Activated CD8-positive, alpha-beta memory T cell treated with anti-CD3 and anti-CD28 coated beads, Interleukin-2, amount 50 U/mL, for 48 hours (primary cell): ENCODE measurements around the gene FAM219A.

Experiments used
- DNase-seq: peaks from one replicate; pipeline ENCODE4 v3.0.0-alpha.2; 2020

FAM219A gene, protein sequence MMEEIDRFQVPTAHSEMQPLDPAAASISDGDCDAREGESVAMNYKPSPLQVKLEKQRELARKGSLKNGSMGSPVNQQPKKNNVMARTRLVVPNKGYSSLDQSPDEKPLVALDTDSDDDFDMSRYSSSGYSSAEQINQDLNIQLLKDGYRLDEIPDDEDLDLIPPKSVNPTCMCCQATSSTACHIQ

DNA sequence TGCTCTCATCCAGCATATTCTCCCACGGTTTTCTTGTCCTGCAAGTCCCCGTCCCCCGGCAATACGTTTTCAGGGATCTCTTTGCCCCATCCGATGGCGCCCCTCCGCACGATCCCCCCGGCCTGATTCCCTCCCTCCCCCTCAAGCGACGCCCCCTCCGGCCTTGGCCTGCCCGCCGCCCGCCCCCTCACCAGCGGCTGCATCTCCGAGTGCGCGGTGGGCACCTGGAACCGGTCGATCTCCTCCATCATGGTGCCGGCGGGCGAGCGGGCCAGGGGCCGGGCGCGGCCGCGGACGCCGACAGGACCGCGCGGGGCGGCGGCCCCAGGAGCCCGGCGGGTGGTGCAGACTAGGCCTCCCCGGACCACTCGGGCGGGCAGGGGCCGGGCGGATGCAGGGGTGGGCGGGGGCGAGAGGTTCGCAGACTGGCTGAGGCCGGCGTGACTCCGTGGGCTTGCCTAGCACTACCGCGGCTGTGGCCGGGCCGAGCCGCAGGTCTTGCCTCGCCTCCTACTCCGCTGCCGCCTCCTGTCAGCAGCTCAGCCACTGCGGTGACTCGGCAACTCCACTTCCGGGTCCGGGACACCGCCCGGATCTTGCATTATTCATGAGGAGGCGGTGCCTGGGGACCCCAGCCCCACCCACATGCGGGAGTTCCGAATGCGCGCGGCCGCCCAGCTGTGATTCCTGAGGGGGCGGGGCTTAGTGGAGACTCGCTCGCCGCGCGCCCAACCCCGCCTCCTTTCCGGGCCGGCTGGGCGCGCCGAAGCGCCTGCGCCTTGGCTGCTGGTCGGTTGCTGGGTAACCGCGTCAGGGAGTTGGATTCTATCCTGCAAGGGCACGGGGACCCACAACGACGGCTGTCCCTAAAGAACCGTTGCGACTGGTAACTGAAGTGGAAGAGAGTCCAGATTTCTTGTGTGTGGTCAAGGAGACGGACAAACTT lies at the start of gene FAM219A, which contains the start of gene DNAI1:
Gene FAM219A (minus strand): TSS at position 558 of the 946 bp plus-strand sequence. CDS start 307 bp downstream, at position 251.
Gene DNAI1 (plus strand): TSS at position 793 of the 946 bp plus-strand sequence. CDS start 201 bp downstream, outside the sequence.
- DNase-seq: peak; percentile 99

DNA sequence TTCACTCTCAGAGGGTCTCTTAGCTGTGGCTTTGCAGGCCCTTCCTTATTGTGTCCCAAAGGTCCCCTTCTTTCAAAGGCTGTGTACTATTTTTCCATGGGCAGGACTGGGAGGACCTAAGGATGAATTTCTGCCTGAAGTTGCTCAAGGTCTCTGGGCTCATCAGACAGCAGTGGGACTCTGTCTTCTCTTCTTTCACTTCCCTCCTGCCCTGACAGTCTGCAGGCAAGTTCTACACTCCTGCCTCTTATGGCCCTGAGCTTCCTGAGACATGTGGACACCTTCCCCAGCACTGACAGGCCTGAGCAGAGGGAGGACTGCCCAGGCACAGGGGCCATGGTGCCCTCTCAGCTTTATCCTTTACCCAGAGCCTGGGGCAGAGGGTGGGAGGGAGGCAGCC lies 49.6 kb upstream of the FAM219A start:
- DNase-seq: peak; percentile 33

DNA sequence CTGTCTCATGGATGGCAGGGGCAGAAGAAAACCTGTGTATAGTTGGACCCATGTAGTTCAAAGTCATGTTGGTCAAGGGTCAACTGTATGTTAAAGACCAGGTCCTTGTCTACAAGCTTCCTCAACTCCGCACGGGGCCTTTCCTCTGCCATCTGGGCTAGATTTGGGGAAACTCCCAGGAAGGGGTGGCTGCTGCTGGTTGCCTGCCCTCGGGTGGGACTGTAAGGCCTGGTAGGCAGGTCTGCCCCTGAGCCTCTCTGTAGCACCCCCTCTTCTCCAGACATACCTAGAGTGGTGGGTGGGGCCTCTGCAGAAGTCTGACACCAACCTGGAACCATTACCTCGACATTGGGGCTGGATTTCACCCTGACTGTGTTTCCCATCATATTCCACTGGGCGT lies 49.2 kb upstream of the FAM219A start:
- DNase-seq: peak; percentile 40

DNA sequence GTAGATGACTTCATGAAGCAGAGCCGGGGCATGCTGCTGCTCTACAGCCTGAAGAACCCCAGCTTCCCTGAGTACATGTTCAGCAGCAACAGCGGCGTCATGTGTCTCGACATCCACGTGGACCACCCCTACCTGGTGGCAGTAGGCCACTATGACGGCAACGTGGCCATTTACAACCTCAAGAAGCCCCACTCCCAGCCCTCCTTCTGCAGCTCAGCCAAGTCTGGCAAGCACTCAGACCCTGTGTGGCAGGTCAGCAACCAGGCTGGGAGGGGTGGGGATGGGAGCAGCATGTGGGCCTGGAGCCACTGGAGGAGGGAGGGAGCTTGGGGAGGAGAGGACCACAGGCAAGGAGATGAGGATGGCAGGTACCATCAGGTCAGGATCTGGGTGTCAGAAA lies 48.3 kb upstream of the FAM219A start:
- peak; percentile 37 for DNase-seq

DNA sequence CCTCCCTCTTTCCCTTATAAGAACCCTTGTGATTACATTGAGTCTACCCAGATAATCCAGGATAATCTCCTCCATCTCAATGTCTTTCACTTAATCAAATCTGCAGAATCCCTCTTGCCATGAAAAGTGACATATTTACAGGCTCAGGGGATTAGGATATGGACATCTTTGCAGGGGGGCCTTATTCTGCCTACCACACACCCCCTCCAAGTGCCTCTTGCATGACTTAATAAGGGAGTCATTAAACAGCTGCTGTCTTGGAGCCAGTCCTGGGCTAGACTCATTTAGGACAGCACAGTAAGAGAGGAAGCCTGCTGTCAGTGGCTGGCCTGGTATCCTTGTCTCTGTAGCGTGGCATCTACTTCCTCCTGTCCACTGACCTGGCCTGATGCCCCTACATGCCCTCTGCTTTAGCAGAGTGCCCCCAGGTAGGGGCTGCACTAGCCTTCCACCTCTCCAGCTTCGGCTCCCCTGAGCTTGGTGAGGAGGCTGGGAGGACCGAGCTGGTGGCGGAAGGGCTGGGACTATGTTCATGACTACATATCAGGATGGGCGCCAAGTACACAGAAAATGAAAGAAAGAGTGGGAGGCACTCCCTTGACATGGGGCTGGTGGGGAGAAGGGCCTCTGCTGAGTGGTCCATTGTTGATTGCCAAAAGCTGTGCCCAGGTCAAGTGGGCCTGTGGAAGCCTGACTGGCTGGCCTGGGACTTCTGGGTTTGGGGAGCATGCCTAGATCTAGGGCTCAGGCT lies 47.2 kb upstream of the FAM219A start:
- DNase-seq: no peak

DNA sequence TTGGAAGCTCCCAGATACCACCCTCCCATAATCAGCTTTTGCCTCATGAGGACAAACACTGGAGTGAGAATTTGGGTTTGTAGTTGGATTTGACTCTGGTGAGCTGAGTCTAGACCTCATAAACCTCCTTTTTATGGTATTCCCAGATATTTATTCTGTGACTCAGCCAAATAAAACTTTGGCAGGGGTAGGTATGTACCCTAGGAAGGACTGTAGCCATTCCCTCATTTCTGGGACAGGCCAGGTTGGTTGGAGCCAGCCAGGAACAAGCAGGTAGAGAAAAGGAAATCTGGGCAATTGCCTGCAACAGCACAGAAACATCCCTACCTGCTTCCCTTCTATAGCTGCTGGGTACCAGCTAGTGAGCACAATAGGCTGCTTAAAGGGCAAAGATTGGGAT lies 45.0 kb upstream of the FAM219A start:
- no peak for DNase-seq

DNA sequence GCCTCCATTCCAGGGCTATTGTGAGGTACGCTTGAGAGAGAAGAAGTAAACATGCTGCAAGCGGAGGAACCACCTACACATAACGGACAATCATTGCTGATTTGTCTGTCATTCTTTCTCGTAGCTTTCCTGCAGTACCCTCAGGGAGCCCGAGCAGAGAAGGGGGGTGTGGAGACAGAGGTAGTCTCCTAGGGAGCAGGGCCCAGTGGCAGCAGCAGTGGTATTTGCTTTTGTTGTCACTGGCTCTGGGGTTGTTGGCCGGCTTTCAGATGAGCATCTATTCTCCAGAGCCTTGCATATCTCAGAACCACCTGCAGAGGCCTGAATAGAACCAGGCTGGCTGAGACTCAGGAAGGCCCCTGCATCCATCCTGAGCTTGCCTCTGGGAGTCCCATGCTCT lies 44.5 kb upstream of the FAM219A start:
- DNase-seq: no peak

DNA sequence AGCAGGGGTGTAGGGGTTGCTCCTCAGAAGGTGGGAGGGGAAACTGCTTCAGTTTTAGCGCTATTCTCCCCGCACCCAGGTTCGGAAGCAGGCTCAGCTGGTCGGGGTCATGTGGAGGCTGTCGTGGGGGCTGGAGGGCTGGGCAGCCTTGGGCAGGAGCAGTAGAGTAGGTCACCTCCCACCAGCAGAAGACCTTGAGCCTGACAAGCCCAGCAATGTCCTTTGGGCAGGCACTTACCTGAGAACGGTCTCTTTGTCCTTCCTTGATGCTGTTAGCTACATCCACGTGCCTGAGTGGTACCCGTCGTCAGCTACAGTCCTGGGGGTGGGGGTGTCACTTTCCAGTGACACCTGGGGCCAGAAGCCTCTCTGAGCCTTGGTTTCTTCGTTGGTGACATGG lies 44.1 kb upstream of the FAM219A start:
- DNase-seq: no peak

DNA sequence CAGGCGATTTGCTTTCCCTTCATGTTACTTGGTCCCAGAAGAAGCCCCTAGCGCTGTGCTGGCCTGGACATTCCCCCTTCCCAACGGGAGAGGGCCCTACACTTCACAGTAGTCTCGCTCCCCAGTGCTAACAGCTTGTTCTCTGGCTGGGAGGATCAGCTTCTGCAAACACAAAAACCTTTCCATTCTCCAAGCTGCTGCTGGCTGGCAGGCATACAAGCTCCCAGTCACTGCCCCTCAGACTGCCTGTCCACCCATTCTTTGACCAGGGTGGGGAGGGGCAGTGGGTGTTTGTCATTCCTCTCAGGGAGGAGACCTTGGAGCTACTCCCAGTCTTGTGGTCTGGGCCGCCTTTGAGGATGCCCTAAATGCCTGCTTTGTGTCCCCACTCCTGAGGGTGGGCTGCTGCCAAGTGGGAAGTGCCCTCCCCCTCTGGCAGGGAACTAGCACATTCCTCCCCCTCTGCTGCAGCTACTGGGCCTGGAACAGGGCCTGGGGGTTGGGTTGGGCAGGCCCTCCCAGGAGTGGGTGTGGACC lies 43.6 kb upstream of the FAM219A start:
- no peak for DNase-seq

DNA sequence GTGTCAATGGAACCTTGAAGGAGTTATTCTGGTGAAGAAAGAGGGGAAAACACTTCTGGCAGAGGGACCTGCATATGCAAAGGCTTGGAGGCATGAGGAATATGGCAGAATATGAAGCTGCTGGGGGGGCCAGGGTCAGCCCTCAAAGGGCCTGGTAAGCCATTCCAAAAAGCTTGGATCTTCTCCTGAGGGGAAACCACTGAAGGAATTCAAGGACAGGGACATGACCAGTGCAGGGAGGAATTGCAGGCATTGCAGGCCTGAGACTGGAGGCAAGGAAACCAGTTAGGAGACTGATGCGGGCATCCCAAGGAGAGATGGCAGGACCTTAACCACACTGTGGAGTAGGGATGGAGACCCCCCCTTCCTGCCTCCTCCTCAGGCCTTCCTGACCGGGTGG lies 43.0 kb upstream of the FAM219A start:
- no peak for DNase-seq

DNA sequence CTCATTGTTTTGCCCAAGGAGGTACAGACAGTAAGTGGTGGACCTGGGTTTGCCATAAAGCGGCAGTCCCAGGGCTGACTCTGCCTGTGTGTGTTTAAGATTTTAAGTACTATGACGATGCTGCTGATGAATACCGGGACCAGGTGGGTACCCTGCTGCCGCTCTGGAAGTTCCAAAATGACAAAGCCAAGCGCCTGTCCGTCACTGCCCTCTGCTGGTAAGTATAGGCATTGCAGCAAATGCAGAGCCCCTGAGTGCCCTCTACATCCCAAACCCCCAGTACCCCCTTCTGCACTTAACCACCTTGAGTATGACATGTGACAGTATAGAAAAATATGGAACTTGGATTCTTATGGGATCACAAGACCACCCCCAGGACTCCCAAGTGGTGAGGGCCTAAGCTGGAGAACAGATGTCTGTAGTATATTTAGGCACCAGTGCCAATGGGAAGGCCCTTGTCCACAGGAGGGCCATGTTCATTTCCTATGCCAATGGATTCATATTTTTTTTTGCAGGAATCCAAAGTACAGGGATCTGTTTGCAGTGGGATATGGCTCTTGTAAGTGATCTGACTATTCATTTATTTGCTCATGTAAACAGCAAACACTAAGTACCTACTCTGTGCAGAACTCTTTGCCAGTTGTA lies 42.4 kb upstream of the FAM219A start:
- peak; percentile 93 for DNase-seq

DNA sequence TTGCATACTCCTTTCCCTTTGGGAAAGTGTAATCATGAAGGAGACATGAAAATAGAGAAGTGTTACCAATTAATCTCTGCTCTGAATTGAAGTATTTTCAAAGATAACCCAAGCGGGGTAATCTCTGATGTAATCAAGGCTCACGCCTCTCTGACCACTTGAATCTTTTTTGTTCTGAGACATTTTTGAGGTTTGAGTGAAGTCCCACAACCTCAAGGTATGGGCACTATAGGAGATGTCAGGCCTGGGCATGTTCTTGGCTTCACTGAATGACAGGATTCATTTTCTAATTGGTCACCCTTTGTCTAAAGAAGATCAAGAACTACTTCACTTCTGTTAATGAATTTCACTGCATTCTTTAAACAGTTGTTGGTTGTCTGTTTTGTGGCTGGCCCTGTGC lies 40.7 kb upstream of the FAM219A start:
- DNase-seq: no peak

DNA sequence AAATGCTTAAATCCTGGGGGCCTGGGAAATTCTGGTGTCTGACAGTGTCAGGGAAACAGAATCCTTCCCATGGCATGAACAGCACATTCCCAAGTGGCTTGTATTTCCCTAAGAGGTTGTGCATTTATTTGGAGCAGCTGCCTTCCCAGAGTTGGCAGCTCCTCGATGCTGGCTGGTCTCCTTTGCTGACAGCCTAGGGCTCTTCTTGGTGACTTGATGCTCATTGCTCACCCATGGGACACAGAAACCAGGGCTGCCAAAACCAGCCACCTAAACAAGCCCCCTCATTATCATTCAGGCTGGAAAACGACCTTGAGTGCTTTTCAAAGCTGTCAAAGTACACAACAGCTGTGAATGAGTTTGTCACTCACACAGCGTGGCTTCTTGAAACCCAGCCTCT lies 40.2 kb upstream of the FAM219A start:
- DNase-seq: no peak

DNA sequence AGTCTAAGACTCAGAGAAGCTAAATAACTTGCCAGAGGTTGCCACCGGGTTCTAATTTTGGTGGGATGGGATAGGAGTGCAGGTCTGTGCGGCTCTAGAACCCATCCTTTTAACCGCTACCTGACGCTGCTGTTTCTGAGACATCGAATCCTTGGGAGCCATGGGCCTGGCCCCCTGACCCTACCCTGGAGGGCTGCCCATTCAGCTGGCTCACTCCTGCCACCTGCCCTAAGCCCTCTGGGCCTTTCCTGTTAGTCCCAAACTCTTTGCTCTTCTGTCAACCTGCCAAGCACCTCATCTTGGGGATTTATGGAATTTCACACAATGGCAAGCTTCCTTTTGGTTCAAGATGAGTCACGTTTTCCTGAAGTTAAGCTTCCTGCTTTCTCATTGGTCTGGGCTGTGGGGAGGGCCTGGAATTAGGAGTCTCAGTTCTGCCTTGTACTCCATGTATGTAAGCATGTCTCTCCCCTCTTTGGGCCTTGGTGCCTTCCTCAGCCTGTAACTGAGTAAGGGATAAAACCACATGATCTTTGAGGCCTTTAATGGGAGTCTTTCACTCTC lies 37.9 kb upstream of the FAM219A start:
- no peak for DNase-seq

DNA sequence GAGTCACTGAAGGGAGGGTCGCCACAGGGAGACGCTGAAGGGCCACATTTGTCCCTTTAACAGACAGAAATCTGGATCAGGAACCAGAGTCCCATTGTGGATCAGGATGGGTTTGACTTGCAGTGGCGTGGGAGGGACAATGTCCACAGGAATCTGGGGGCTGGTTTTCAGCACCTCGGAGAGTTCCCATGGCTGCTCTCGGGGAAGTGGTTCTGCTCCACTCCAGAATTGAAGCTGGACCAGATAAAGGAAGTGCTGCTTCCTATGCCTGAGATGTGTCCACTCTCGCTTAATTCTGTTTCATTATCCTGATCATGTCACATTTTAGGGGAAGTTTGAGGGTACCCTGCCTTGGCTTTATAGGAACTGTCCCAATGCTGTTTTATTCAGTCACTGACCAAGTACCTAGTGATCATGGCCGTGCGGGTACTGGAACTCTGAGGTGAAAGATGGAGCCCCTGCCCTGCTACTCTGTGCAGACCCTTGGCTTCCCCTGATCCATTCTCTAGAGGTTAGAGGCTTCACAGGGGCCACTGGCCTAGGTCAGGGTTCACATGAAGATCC lies 35.7 kb upstream of the FAM219A start:
- peak; percentile 63 for DNase-seq

DNA sequence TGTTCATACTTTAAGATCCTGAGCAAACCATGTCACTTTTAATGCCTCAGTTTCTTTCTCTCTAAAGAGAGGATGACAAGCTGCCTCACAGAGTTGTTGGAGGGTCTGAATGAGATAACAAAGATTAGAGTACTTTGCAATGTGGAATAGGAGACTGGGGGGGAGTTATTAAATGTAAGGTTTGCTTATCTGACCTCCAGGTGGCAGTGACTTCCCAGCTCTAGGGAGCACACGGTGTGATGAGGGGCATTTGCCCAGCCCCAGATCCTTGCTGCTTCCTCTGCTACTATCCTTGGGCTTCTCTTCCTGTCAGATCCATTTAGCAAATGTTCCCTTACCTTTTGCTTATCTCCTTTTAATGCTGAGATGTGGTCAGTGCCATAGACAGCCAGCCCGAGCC lies 33.7 kb upstream of the FAM219A start:
- no peak for DNase-seq

DNA sequence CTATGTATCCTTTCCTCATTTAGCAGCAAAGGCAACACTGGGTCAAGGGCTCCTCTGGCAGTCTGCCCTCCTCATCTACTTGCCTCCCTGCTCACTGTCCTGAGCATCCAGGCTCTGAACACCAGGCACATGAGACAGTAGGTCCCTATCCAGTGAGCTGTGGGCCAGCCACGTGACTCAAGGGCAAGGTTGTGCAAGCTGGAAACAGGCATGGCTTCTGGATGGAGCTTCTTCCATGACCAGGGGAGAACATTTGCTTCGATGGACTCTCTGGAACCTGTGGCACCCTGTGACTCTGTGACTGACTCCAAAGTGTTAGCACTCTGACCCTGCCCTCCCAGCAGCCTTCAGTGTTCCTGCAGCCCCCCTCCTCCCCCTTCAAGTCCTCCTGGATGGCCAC lies 33.2 kb upstream of the FAM219A start:
- no peak for DNase-seq

DNA sequence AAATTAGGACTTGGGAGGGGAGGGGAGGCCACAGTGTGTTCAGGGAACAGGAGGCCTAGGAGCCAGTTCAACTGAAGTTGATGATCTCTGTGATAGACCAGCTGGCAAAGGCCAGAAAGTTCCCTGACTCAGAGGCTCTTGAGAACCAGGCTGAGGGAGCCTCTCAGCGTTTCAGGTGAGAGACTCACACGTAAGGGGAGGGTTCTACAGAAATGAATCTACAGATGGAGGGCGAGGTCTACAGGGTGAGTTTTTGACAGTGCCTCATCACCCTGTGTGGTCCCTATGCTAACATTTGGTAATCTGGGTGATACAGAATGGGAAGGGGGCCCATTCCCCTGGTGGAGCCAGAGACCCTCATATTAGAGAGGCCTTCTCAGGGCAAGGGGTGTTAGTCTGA lies 32.4 kb upstream of the FAM219A start:
- no peak for DNase-seq

DNA sequence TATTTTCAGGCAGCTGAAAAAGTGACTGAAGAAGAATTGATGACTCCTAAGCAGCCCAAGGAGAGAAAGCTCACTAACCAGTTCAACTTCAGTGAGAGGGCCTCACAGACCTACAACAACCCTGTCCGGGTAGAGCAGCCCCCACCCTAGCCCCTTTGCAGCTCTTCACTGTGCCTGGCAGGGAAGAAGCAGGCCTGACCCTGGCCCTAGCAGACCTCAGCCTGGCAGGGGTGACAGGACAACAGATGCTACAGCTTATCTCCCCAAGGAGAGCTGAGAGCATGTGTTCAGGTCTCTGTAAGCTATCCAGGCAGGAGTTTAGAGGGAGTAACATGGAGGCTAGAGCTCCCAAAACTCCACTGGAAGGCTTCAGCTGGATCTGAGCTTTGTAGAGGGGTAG lies 32.0 kb upstream of the FAM219A start:
- DNase-seq: no peak

DNA sequence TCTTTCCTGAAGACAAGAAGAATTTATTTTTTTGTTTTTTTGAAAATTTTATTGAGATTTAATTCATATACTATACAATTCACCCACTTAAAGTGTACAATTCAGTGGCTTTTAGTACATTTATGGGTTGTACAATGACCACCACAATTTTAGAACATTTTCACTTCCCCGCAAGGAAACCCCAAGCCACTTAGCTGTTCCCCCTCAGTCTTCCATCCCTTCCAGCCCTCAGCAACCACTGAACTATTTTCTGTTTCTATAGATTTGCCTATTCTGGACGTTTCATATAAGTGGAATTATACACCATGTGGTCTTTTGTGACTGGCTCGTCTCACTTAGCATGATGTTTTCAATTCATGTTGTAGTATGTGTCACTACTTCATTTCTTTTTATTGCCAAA lies 28.2 kb upstream of the FAM219A start:
- no peak for DNase-seq

DNA sequence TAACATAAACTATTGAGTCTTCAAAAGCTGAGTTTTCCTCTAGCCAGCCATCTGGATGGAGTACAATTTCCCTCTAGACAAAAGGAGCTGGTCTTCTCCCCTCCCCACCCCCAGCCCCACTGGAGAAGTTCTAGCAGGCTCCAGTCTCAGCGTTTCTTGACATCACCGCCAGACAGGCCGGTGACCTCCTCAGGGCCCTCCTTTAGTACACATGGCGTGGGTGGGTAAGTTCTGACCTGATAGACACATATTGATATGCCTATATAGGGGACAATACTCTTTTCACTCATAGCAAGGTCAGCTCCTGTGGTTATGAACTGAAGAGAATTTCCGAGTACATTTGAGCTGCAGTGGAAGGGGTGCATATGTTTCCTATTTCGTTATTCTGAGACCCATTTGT lies 27.5 kb upstream of the FAM219A start:
- no peak for DNase-seq

DNA sequence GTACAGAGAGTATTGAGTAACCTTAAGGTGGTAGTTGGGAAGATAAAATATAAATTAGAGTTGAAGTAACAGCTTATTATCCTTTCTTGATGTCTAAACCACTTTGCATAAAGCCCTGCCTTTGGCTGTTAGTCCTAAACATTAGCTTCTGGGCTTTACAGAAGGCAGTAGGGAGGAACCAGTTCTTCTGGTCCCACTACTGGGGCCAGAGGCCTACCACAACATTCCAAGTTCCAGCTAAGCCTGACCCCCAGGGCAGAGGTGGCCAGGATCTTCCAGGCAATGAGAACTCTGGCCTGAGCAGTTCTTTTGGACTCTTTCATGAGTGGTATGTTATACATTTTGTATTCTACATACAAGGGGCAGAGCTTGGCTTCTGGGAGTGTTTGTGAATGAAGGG lies 26.3 kb upstream of the FAM219A start:
- DNase-seq: no peak
